GM12892 (cell line): ENCODE results near the gene TEX22.
"Not testable (repeated sequence)": the region's sequence is repeated elsewhere in the genome, so short reads cannot be mapped to it uniquely, and the experiment has no call there.

ENCODE experiments used
- POLR2AphosphoS5 ChIP-seq: IDR thresholded peaks from 2 replicates; pipeline ENCODE4 v1.6.1; 2011; ENCODE audit warnings: low read depth, low read length, control low read depth
- TAF1 ChIP-seq: IDR thresholded peaks from 2 replicates; pipeline ENCODE4 v1.6.1; 2011; ENCODE audit warnings: low read depth, mild to moderate bottlenecking, control low read depth, low read length, borderline replicate concordance

DNA sequence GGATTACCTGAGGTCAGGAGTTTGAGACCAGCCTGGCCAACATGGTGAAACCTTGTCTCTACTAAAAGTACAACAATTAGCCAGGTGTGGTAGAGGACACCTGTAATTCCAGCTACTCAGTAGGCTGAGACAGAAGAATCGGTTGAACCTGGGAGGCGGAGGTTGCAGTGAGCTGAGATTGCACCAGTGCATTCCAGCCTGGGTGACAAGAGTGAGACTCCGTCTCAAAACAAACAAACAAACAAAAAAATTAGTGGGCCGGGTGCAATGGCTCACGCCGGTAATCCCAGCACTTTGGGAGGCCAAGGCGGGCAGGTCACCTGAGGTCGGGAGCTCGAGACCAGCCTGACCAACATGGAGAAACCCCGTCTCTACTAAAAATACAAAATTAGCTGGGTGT lies 36.9 kb upstream of the TEX22 start:
- not testable (repeated sequence) for TF ChIP-seq POLR2AphosphoS5, TAF1
